Measurements from ENCODE around the gene CPLANE1. TPM values are rescaled to one million over a fixed set of nuclear protein-coding genes. Genes with fewer than 3 reads are reported as not detected.
A peak's percentile ranks its signal among the peaks of the same experiment; 100 is the strongest.

Gene CPLANE1
- total and polyA plus RNA-seq, 9 of the 15 experiments (the other 6 are each of a cell fraction or from before 2014, with no cell fraction given), result under 0.01 to 0.27 (median 0.08) TPM; not detected in 2

DNA sequence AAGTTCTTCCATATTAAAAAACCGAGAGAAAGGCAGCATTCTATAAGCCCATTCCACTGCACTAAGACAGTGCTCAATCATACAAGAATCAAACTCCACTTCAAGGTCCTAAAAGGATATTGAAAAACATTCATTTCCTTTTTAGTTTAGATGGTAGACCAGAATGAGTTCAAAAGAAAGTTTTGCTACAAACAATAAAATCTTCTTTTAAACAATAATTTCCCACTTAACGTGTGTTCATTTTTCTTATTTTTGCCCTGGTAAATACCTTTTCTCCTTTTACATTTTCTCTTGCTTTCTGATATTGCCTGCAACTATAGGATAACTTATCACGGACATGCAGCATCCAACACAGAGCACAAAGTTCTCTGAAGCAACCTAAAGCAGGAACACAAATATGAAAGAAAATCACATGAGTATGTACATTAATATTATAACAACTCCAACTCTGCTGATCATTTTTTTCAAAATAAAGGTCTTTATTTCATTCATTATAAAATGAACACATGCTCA lies 61.7 kb downstream of the CPLANE1 start:
- 6% methylated on average over 3 of the region's 3 CpGs for WGBS (ENCODE audit: insufficient coverage, low coverage, missing lambda C conversion rate)
- TF ChIP-seq, protein P1, sequence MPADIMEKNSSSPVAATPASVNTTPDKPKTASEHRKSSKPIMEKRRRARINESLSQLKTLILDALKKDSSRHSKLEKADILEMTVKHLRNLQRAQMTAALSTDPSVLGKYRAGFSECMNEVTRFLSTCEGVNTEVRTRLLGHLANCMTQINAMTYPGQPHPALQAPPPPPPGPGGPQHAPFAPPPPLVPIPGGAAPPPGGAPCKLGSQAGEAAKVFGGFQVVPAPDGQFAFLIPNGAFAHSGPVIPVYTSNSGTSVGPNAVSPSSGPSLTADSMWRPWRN (IDR thresholded peaks at IDR 0.05; ENCODE audit: low read depth), result no peak
- no peak for TF ChIP-seq CEBPZ (IDR thresholded peaks at IDR 0.05; ENCODE audit: borderline replicate concordance, low read depth, low read length)
- peak; percentile 71 for TF ChIP-seq TAL1 (IDR thresholded peaks at IDR 0.05)
- TF ChIP-seq, protein P2, sequence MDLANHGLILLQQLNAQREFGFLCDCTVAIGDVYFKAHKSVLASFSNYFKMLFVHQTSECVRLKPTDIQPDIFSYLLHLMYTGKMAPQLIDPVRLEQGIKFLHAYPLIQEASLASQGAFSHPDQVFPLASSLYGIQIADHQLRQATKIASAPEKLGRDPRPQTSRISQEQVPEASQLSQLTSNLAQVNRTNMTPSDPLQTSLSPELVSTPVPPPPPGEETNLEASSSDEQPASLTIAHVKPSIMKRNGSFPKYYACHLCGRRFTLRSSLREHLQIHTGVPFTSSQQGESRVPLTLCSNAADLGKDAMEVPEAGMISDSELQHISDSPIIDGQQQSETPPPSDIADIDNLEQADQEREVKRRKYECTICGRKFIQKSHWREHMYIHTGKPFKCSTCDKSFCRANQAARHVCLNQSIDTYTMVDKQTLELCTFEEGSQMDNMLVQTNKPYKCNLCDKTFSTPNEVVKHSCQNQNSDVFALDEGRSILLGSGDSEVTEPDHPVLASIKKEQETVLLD (IDR thresholded peaks at IDR 0.05), result no peak
- TF ChIP-seq ARID1B (IDR thresholded peaks at IDR 0.05), result peak; percentile 71
- TF ChIP-seq IRF9 (tag; IDR thresholded peaks at IDR 0.05), result 0 out of 2 replicates have a peak, but pooled peaks have one; percentile 27
- TF ChIP-seq SMARCA4 (IDR thresholded peaks at IDR 0.05), result 0 out of 2 replicates have a peak, but pooled peaks have one; percentile 23
- TF ChIP-seq AFF1 (IDR thresholded peaks at IDR 0.05; ENCODE audit: low read depth in 1 of 2, partially characterized antibody in 2 of 2), result peak in 1 of 2 experiments; percentile 78

More for the DNA sequence above, 61.7 kb downstream of the CPLANE1 start:
- Histone ChIP-seq H3K4me2 (ENCODE audit: insufficient read depth, low read length) (peak overlapping the region; percentile 67; the same call in 1 of the 2 replicates), H3K79me2 (ENCODE audit: control insufficient read depth, insufficient read depth, low read length) (no peaks in the 10 kb centered on the region), H3K36me3 (ENCODE audit: control insufficient read depth, insufficient read depth, low read length) (no peaks in the 10 kb centered on the region), H3K9me1 (ENCODE audit: control insufficient read depth, insufficient read depth, low read length) (no peaks in the 10 kb centered on the region), H3K27me3 (ENCODE audit: control insufficient read depth in 2 of 2, insufficient read depth in 2 of 2, low read length in 2 of 2) (peaks cover 0 to 5% of the 10 kb centered on the region in 2 experiments; a peak in 1 of 5 replicates), H3K9me3 (replicated peaks; ENCODE audit: control insufficient read depth, insufficient read depth, low read depth, low read length) (no peaks in the 10 kb centered on the region), H3K9ac (ENCODE audit: insufficient read depth in 1 of 2, low read depth in 2 of 2, low read length in 2 of 2) (peak overlapping the region in 1 of 2 experiments; percentile 47; a peak in 2 of 4 replicates), H3K4me1 (replicated peaks in 1 of 2; ENCODE audit: control insufficient read depth in 2 of 2, insufficient read depth in 2 of 2, low read length in 2 of 2) (0 out of 5 replicates have a peak, but pooled peaks cover 0 to 2% of the 10 kb centered on the region in 2 experiments), H3K27ac (ENCODE audit: extremely low read depth, low read depth, low read length) (no peak overlapping the region; the same call in 2 of the 3 replicates), H2AFZ (ENCODE audit: low read depth, low read length) (peak overlapping the region; percentile 83), H4K20me1 (replicated peaks; ENCODE audit: control insufficient read depth, insufficient read depth, low read length) (no peaks in the 10 kb centered on the region), H3K4me3 (no peak overlapping the region)
- ATAC-seq (peak; percentile 49), DNase-seq (ENCODE audit: extremely low read depth in 1 of 4, low spot score in 3 of 4) (peak in 1 of 4 experiments; percentile 29), FAIRE-seq (no peak)
- intact Hi-C loops (cut with micrococcal nuclease), result no loop called here
- in situ Hi-C loops (cut with MboI), result no loop called here
- POLR2A ChIA-PET, result no interaction called here
- CTCF ChIA-PET (ENCODE audit: low intra/inter-chr PET ratio), result no interaction called here
- no TSS peak for BruUV-seq (replicated peaks)
